ENCODE results near the gene ANKRD61. TPM values are rescaled to one million over a fixed set of nuclear protein-coding genes. Genes with fewer than 3 reads are reported as not detected.

ANKRD61 gene
- polyA plus RNA-seq, 3 donors = not detected

GRCh38 chr7:6020371-6021286 is 10.5 kb upstream of the ANKRD61 start:
- Mint-ChIP-seq H3K9me3 (no peaks in the 10 kb centered on the region), H3K27me3 (ENCODE audit: low read depth in 3 of 3) (peaks cover 0 to 3% (median 0%) of the 10 kb centered on the region in 3 donors), H3K4me3 (no peak overlapping the region), H3K27ac (peak overlapping the region in 4 of 7 donors; percentile 21 to 53 (median 44)), H3K36me3 (peaks cover 80 to 94% of the 10 kb centered on the region in 2 donors), H3K4me1 (peaks cover 7% of the 10 kb centered on the region)
- Histone ChIP-seq H3K4me2 (replicated peaks; ENCODE audit: extremely low read depth, low read length, poor library complexity, severe bottlenecking) (no peak overlapping the region), H3K4me3 (replicated peaks in 1 of 3; ENCODE audit: low read depth in 2 of 3, low read length in 3 of 3) (no peak overlapping the region), H3K4me1 (ENCODE audit: control insufficient read depth in 1 of 2, insufficient read depth in 2 of 2, low read length in 2 of 2) (peaks cover 10 to 12% of the 10 kb centered on the region in 2 donors), H3K27me3 (ENCODE audit: control insufficient read depth in 2 of 2, insufficient read depth in 2 of 2, low read length in 2 of 2) (no peaks in the 10 kb centered on the region), H4K20me1 (ENCODE audit: insufficient read depth, low read length) (no peaks in the 10 kb centered on the region), H3K9ac (ENCODE audit: insufficient read depth, low read length, poor library complexity, severe bottlenecking) (no peak overlapping the region), H3K36me3 (replicated peaks in 1 of 2; ENCODE audit: control insufficient read depth in 1 of 2, insufficient read depth in 2 of 2, low read length in 2 of 2) (peaks cover 80 to 99% of the 10 kb centered on the region in 2 donors), H2AFZ (ENCODE audit: insufficient read depth, low read depth, low read length, poor library complexity, severe bottlenecking) (no peak overlapping the region), H3K79me2 (ENCODE audit: insufficient read depth, low read length) (peaks cover 42% of the 10 kb centered on the region), H3K27ac (ENCODE audit: low read depth in 1 of 2, low read length in 2 of 2) (peak overlapping the region in 1 of 2 donors; percentile 4), H3K9me3 (replicated peaks in 1 of 2; ENCODE audit: control insufficient read depth in 1 of 2, insufficient read depth in 1 of 2, low read length in 2 of 2) (no peaks in the 10 kb centered on the region)
- no peak for TF ChIP-seq CTCF (IDR thresholded peaks at IDR 0.05)
- 96% methylated on average over 6 of the region's 11 CpGs for WGBS (ENCODE audit: insufficient coverage)
- intact Hi-C loops (cut with micrococcal nuclease) = no loop called here
- no peak for DNase-seq

- WGBS (ENCODE audit: insufficient coverage) = no CpG with 5 or more reads among the region's 3 CpGs
- Histone ChIP-seq H3K79me2 (ENCODE audit: insufficient read depth, low read length) (peaks cover 50% of the 10 kb centered on the region), H4K20me1 (ENCODE audit: insufficient read depth, low read length) (no peaks in the 10 kb centered on the region), H3K27ac (ENCODE audit: low read depth in 1 of 2, low read length in 2 of 2) (peak overlapping the region in 1 of 2 donors; percentile 94), H3K27me3 (ENCODE audit: control insufficient read depth in 2 of 2, insufficient read depth in 2 of 2, low read length in 2 of 2) (no peaks in the 10 kb centered on the region), H3K4me2 (replicated peaks; ENCODE audit: extremely low read depth, low read length, poor library complexity, severe bottlenecking) (no peak overlapping the region), H3K9me3 (replicated peaks in 1 of 2; ENCODE audit: control insufficient read depth in 1 of 2, insufficient read depth in 1 of 2, low read length in 2 of 2) (no peaks in the 10 kb centered on the region), H3K9ac (ENCODE audit: insufficient read depth, low read length, poor library complexity, severe bottlenecking) (no peak overlapping the region), H2AFZ (ENCODE audit: insufficient read depth, low read depth, low read length, poor library complexity, severe bottlenecking) (no peak overlapping the region), H3K36me3 (replicated peaks in 1 of 2; ENCODE audit: control insufficient read depth in 1 of 2, insufficient read depth in 2 of 2, low read length in 2 of 2) (peaks cover 61 to 79% of the 10 kb centered on the region in 2 donors), H3K4me3 (replicated peaks in 1 of 3; ENCODE audit: low read depth in 2 of 3, low read length in 3 of 3) (no peak overlapping the region), H3K4me1 (ENCODE audit: control insufficient read depth in 1 of 2, insufficient read depth in 2 of 2, low read length in 2 of 2) (peaks cover 31 to 33% of the 10 kb centered on the region in 2 donors)
- Mint-ChIP-seq H3K4me3 (no peak overlapping the region), H3K4me1 (peaks cover 27% of the 10 kb centered on the region), H3K9me3 (no peaks in the 10 kb centered on the region), H3K36me3 (peaks cover 64 to 76% of the 10 kb centered on the region in 2 donors), H3K27me3 (ENCODE audit: low read depth in 3 of 3) (peaks cover 0 to 3% (median 0%) of the 10 kb centered on the region in 3 donors), H3K27ac (peak overlapping the region in 1 of 7 donors; percentile 61)
- DNase-seq = no peak
- no peak for TF ChIP-seq CTCF (IDR thresholded peaks at IDR 0.05)
- intact Hi-C loops (cut with micrococcal nuclease) = no loop called here
Measured at GRCh38 chr7:6022707-6023106, 8.5 kb upstream of the ANKRD61 start.
